Activated CD4-positive, alpha-beta T cell treated with anti-CD3 and anti-CD28 coated beads, Interleukin-2, amount 50 U/mL, for 1 hour (primary cell): ENCODE results near the gene B4GALNT4.
"Not testable (repeated sequence)": the region's sequence is repeated elsewhere in the genome, so short reads cannot be mapped to it uniquely, and the experiment has no call there.

Source experiments
- DNase-seq: peaks from one replicate; pipeline ENCODE4 v3.0.0-alpha.2; 2020

The B4GALNT4 gene

GRCh38 chr11:335779-336658 lies 33.3 kb upstream of the B4GALNT4 start:
- no peak for DNase-seq

GRCh38 chr11:336659-337198 lies 32.6 kb upstream of the B4GALNT4 start:
- no peak for DNase-seq

GRCh38 chr11:337711-338110 lies 31.6 kb upstream of the B4GALNT4 start:
- DNase-seq, result no peak

GRCh38 chr11:339963-340362 lies 29.3 kb upstream of the B4GALNT4 start:
- no peak for DNase-seq

- no peak for DNase-seq
Observed at GRCh38 chr11:340539-341512, 28.5 kb upstream of the B4GALNT4 start.

- DNase-seq, result no peak
Observed at GRCh38 chr11:342328-342727, 27.0 kb upstream of the B4GALNT4 start.

GRCh38 chr11:344836-345578 lies 24.3 kb upstream of the B4GALNT4 start:
- no peak for DNase-seq

GRCh38 chr11:346529-346928 lies 22.8 kb upstream of the B4GALNT4 start:
- DNase-seq, result no peak

GRCh38 chr11:349270-349954 lies 19.9 kb upstream of the B4GALNT4 start:
- DNase-seq, result not testable (repeated sequence)

GRCh38 chr11:350033-350722 lies 19.1 kb upstream of the B4GALNT4 start:
- not testable (repeated sequence) for DNase-seq

- DNase-seq, result no peak
Observed at GRCh38 chr11:350723-351255, 18.5 kb upstream of the B4GALNT4 start.

- DNase-seq, result no peak
Observed at GRCh38 chr11:351411-351810, 17.9 kb upstream of the B4GALNT4 start.

GRCh38 chr11:352456-353031 lies 16.8 kb upstream of the B4GALNT4 start:
- DNase-seq, result no peak

GRCh38 chr11:353179-353873 lies 16.0 kb upstream of the B4GALNT4 start:
- no peak for DNase-seq

GRCh38 chr11:355581-356458 lies 13.5 kb upstream of the B4GALNT4 start:
- peak; percentile 81 for DNase-seq

GRCh38 chr11:356610-357009 lies 12.7 kb upstream of the B4GALNT4 start:
- no peak for DNase-seq

GRCh38 chr11:357582-357981 lies 11.7 kb upstream of the B4GALNT4 start:
- DNase-seq, result no peak

- no peak for DNase-seq
Observed at GRCh38 chr11:358129-358800, 11.0 kb upstream of the B4GALNT4 start.
